ENCODE measurements around the gene NNMT.

GRCh38 chr11:114275280-114275679 is 20.9 kb upstream of the NNMT start:
- no peak for TF ChIP-seq RFX5 (IDR thresholded peaks at IDR 0.05; ENCODE audit: low read length)
- TF ChIP-seq, protein P1, sequence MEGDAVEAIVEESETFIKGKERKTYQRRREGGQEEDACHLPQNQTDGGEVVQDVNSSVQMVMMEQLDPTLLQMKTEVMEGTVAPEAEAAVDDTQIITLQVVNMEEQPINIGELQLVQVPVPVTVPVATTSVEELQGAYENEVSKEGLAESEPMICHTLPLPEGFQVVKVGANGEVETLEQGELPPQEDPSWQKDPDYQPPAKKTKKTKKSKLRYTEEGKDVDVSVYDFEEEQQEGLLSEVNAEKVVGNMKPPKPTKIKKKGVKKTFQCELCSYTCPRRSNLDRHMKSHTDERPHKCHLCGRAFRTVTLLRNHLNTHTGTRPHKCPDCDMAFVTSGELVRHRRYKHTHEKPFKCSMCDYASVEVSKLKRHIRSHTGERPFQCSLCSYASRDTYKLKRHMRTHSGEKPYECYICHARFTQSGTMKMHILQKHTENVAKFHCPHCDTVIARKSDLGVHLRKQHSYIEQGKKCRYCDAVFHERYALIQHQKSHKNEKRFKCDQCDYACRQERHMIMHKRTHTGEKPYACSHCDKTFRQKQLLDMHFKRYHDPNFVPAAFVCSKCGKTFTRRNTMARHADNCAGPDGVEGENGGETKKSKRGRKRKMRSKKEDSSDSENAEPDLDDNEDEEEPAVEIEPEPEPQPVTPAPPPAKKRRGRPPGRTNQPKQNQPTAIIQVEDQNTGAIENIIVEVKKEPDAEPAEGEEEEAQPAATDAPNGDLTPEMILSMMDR (IDR thresholded peaks at IDR 0.05) = no peak
- no peak for TF ChIP-seq POLR2AphosphoS5 (IDR thresholded peaks at IDR 0.05; ENCODE audit: low read depth, low read length)
